ENCODE measurements around the gene PIR. TPM values are rescaled to one million over a fixed set of nuclear protein-coding genes. Genes with fewer than 3 reads are reported as not detected.

The PIR gene
- total RNA-seq = 92.1 and 108 TPM in 2 replicates
- 58.4 and 89.0 TPM in 2 replicates for polyA plus RNA-seq
- 131 and 140 TPM in 2 replicates for polyA plus RNA-seq (2011; cell fraction: cytosol; rRNA removed)
- 75.9 and 82.5 TPM in 2 replicates for polyA plus RNA-seq (2011; cell fraction: nucleus; rRNA removed)
- polyA plus RNA-seq (2012) = 99.2 and 136 TPM in 2 replicates
- polyA minus RNA-seq = 36.8 and 41.6 TPM in 2 replicates
- 25.0 TPM for polyA minus RNA-seq (2011; cell fraction: cytosol; rRNA and poly(A)+ RNA removed)
- polyA minus RNA-seq (2011; cell fraction: nucleus; rRNA and poly(A)+ RNA removed) = 49.7 and 51.0 TPM in 2 replicates
- Bru-seq, nascent RNA = percentile 90 among the genes with signal in this experiment
- percentile 67 among the genes with signal in this experiment for BruChase-seq, experiment 1, labeled RNA remaining after a 6-hour chase
- BruChase-seq, experiment 2, labeled RNA remaining after a 2-hour chase = percentile 64 among the genes with signal in this experiment
- long read RNA-seq, transcript PIR-202 (10 exons, 1,539 nt) = minor isoform, 31 of 233 reads
- long read RNA-seq, transcript PIR-201 (10 exons, 1,282 nt) = major isoform, 156 of 233 reads
- long read RNA-seq, partial matches to known transcripts = 13 of 233 reads
- long read RNA-seq, other reads (novel, unspliced or antisense) = 33 of 233 reads

DNA sequence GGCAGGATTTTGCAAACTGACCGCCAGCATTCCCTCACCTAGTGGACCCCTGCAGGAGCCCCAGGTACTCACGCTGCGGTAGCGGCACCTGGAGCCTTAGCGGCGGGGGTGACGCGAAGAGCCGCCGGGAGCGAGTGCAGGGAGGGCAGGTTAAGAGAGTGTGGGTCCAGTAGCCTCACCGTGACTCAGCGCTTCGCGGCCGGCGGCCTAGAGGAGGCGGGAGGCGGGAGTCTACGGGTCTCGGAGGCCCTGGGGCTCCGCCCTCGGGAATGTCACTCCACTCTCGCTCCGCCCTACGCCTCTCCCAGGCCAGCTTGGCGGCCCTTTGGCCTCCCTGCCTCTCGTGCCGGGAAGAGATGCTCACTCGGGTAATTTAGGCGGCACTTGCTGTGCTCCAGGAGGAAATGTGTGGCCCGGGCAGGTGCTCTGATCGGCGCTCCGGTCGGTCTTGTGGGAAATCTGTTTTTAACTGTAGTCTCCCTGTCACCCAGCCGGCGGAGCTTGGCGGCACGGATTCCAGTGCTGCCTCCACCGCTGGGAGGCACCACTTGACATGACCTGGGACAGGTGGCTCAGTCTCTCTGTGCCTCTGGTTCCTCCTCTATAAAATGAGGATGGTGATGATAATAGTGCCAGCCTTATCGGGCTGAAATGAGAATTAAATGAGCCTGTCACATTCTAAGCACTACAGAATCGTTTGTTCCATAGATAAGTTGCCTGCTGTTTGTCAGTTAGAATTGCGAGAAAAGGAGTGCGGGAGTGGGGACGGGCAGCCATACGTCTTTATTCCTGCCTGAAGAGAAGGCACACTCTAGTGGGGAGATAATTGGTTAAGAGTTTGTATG is at the start of gene PIR:
Gene PIR, minus strand, starts transcription at position 216 of the 845 bp plus-strand sequence. CDS start 2,076 bp downstream, outside the sequence.
- peak within 1 kb of the TSS; percentile 78 for H3K27ac ChIP-seq (ENCODE audit: insufficient read depth, low read depth, low read length)

More for the DNA sequence above, at the start of gene PIR:
- intact Hi-C loops (cut with micrococcal nuclease) (loop anchor here (1.0 to 5.0 kb wide), 2 partner anchors 72 to 179 kb away; no protein-coding TSS in a partner anchor), dilution Hi-C loops (cut with MboI; ENCODE audit: extremely low pct_ligation_motif_present, low sequenced_read_pairs) (no loop called here)
- H3K9ac ChIP-seq (replicated peaks; ENCODE audit: extremely low read depth, insufficient read depth, low read length) = peak within 1 kb of the TSS; percentile 64
- peaks cover 30% of the 10 kb centered on the region for H3K79me2 ChIP-seq (ENCODE audit: control insufficient read depth, insufficient read depth, low read length)
- H3K9me3 ChIP-seq (replicated peaks; ENCODE audit: control insufficient read depth, insufficient read depth, low read length) = no peaks in the 10 kb centered on the region
- no peaks in the 10 kb centered on the region for H3K9me1 ChIP-seq (replicated peaks; ENCODE audit: control insufficient read depth, extremely low read depth, insufficient read depth, low read length)
- no peaks in the 10 kb centered on the region for H3K27me3 ChIP-seq (ENCODE audit: control insufficient read depth in 2 of 2, insufficient read depth in 2 of 2, low read length in 2 of 2)
- DNase-seq (ENCODE audit: low read depth, low spot score) = peak; percentile 85
- ChIA-PET CTCF (interaction anchor here (0.6 to 1.7 kb wide), 4 partner anchors 23 to 71 kb away, joined by 3 to 22 read pairs (median 3); no protein-coding TSS in a partner anchor), POLR2A (interaction anchor here (0.7 to 1.4 kb wide), 2 partner anchors 7 to 23 kb away, joined by 3 read pairs; partner anchors contain the start of gene BMX)
- FAIRE-seq = peak; percentile 64
- H3K36me3 ChIP-seq (ENCODE audit: control insufficient read depth in 2 of 2, extremely low read depth in 1 of 2, insufficient read depth in 2 of 2, low read length in 2 of 2) = no peaks in the 10 kb centered on the region
- TSS peak; percentile 80 for BruUV-seq (replicated peaks)
- H3K4me3 ChIP-seq (replicated peaks in 1 of 3; ENCODE audit: insufficient read depth in 1 of 3, low read depth in 1 of 3, low read length in 3 of 3) = peak within 1 kb of the TSS; percentile 58 to 91 (median 66)
- H3K4me1 ChIP-seq (ENCODE audit: control insufficient read depth, extremely low read depth, insufficient read depth, low read length) = peaks cover 48% of the 10 kb centered on the region
- H3K4me2 ChIP-seq (ENCODE audit: insufficient read depth, low read length) = peak within 1 kb of the TSS; percentile 97
- peak within 1 kb of the TSS; percentile 50 for H2AFZ ChIP-seq (ENCODE audit: low read depth, low read length)
- H4K20me1 ChIP-seq (replicated peaks; ENCODE audit: control insufficient read depth, extremely low read depth, insufficient read depth, low read length) = no peaks in the 10 kb centered on the region
- TF ChIP-seq JUN (IDR thresholded peaks at IDR 0.05; ENCODE audit: borderline replicate concordance, insufficient read depth, insufficient read length, low read depth) (no peak), MYC (IDR thresholded peaks at IDR 0.05; ENCODE audit: low read depth, low read length) (no peak), POLR2A (IDR thresholded peaks at IDR 0.05; ENCODE audit: low read depth, low read length) (peak; percentile 37), FOS (IDR thresholded peaks at IDR 0.05; ENCODE audit: borderline replicate concordance, insufficient read depth, low read length) (peak; percentile 33), POLR2AphosphoS5 (IDR thresholded peaks at IDR 0.05; ENCODE audit: insufficient read depth, low read depth, low read length) (peak; percentile 78)
- TF ChIP-seq, protein P1, sequence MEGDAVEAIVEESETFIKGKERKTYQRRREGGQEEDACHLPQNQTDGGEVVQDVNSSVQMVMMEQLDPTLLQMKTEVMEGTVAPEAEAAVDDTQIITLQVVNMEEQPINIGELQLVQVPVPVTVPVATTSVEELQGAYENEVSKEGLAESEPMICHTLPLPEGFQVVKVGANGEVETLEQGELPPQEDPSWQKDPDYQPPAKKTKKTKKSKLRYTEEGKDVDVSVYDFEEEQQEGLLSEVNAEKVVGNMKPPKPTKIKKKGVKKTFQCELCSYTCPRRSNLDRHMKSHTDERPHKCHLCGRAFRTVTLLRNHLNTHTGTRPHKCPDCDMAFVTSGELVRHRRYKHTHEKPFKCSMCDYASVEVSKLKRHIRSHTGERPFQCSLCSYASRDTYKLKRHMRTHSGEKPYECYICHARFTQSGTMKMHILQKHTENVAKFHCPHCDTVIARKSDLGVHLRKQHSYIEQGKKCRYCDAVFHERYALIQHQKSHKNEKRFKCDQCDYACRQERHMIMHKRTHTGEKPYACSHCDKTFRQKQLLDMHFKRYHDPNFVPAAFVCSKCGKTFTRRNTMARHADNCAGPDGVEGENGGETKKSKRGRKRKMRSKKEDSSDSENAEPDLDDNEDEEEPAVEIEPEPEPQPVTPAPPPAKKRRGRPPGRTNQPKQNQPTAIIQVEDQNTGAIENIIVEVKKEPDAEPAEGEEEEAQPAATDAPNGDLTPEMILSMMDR (IDR thresholded peaks at IDR 0.05; ENCODE audit: extremely low read depth in 1 of 2, insufficient read depth in 1 of 2, low read depth in 1 of 2, low read length in 2 of 2) = peak; percentile 22 to 48
